GM12878 (cell line): ENCODE results near the gene TNNT3. TPM values are rescaled to one million over a fixed set of nuclear protein-coding genes. Genes with fewer than 3 reads are reported as not detected.

Experiments used
- ATAC-seq: fragments of 200-7000 bp; cut with Tn5 transposase; 3 replicates; pipeline ENCODE4 v1.9.1; 2020; ENCODE audit warnings: mild to moderate bottlenecking, moderate library complexity
- BruUV-seq: library from RNA; stranded (reverse); fragments of 400-500 nt; replicated peaks from 2 replicates; lab custom pipeline; 2021; lab: Mats Ljungman, UMichigan
- CTCF ChIA-PET: fragments of 300-600 bp; sonication (Branson Sonifier 250); formaldehyde crosslinking; extraction: SDS; loops from one replicate; lab custom pipeline; 2021; ENCODE audit warnings: inconsistent platforms; lab: Yijun Ruan, JAX
- POLR2A ChIA-PET: fragments of 350-600 bp; formaldehyde crosslinking; extraction: SDS; loops from one replicate; lab custom pipeline; 2021; ENCODE audit warnings: inconsistent platforms; lab: Charles Lee
- RAD21 ChIA-PET: fragments of 300-600 bp; sonication (Branson Sonifier 250); formaldehyde crosslinking; loops from one replicate; lab custom pipeline; 2023; ENCODE audit warnings: antibody characterized with exemption; ENCODE audit not compliant: unreplicated experiment; lab: Charles Lee
- SMC1A ChIA-PET: fragments of 300-600 bp; sonication (Branson Sonifier 250); formaldehyde crosslinking; loops from one replicate; lab custom pipeline; 2023; ENCODE audit not compliant: unreplicated experiment, uncharacterized antibody; lab: Charles Lee
- DNase-seq: peaks from one replicate; pipeline ENCODE4 v3.0.0-alpha.2; 2011; ENCODE audit warnings: low read depth, low spot score
- FAIRE-seq: peaks from 3 replicates; lab custom pipeline; 2011; peaks lifted over from hg19 to GRCh38; lab: Jason Lieb, UNC
- H2AFZ ChIP-seq: 2 replicates; pipeline ENCODE4 v1.6.0; 2011; ENCODE audit warnings: low read depth, low read length, control low read depth; ENCODE audit not compliant: control insufficient read depth
- H3K27ac ChIP-seq: 2 replicates; pipeline ENCODE4 v1.5.1; 2011; ENCODE audit warnings: control low read depth; ENCODE audit not compliant: control insufficient read depth, insufficient read depth
- H3K27me3 ChIP-seq, 2 experiments: replicated peaks in 1 of 2; 2 replicates each; pipeline versions ENCODE4 v1.6.0 to v1.6.1; 2011; ENCODE audit warnings: low read length in 1 of 2; ENCODE audit not compliant: control insufficient read depth in 2 of 2, insufficient read depth in 2 of 2
- H3K36me3 ChIP-seq, 2 experiments: 2 replicates each; pipeline ENCODE4 v1.5.1; 2011; ENCODE audit warnings: low read length in 1 of 2; ENCODE audit not compliant: control insufficient read depth in 2 of 2, insufficient read depth in 2 of 2
- H3K4me1 ChIP-seq: 2 replicates; pipeline ENCODE4 v1.6.1; 2011; ENCODE audit warnings: mild to moderate bottlenecking, low read length, moderate library complexity, mixed read lengths; ENCODE audit not compliant: control insufficient read depth, insufficient read depth
- H3K4me2 ChIP-seq: 2 replicates; pipeline ENCODE4 v1.6.0; 2011; ENCODE audit warnings: control low read depth; ENCODE audit not compliant: control insufficient read depth, insufficient read depth
- H3K4me3 ChIP-seq: fragments of 200-600 bp; sonication (generic); 2 replicates; pipeline ENCODE4 v1.5.1; 2016
- H3K79me2 ChIP-seq: 2 replicates; pipeline ENCODE4 v1.6.0; 2011; ENCODE audit warnings: low read length; ENCODE audit not compliant: control insufficient read depth, insufficient read depth
- H3K9ac ChIP-seq: 2 replicates; pipeline ENCODE4 v1.8.0; 2011; ENCODE audit warnings: low read length, control low read depth, mixed read lengths; ENCODE audit not compliant: control insufficient read depth, insufficient read depth
- H3K9me3 ChIP-seq: replicated peaks from 3 replicates; pipeline ENCODE4 v1.5.1; 2011; ENCODE audit warnings: mild to moderate bottlenecking, low read length; ENCODE audit not compliant: control insufficient read depth, insufficient read depth
- H4K20me1 ChIP-seq: 2 replicates; pipeline ENCODE4 v1.6.0; 2011; ENCODE audit not compliant: control insufficient read depth, insufficient read depth
- BMI1 ChIP-seq: fragments of 450-650 bp; IDR thresholded peaks from 2 replicates; pipeline ENCODE4 v1.6.1; 2016; ENCODE audit warnings: mild to moderate bottlenecking, moderate library complexity, borderline replicate concordance
- CHD2 ChIP-seq: IDR thresholded peaks from 2 replicates; pipeline ENCODE4 v1.6.1; 2011; ENCODE audit warnings: low read depth, low read length, improper control_type of control experiment, borderline replicate concordance
- ETV6 ChIP-seq, 2 experiments: fragments of 450-650 bp in 1 of 2; IDR thresholded peaks in 1 of 2; conservative IDR thresholded peaks in 1 of 2; 2 replicates each; pipeline ENCODE4 v1.6.1; 2014; ENCODE audit warnings: antibody characterized with exemption in 1 of 2, borderline replicate concordance in 1 of 2, low read depth in 1 of 2, mild to moderate bottlenecking in 1 of 2, moderate library complexity in 1 of 2
- HDGF ChIP-seq: fragments of 450-650 bp; IDR thresholded peaks from 2 replicates; pipeline ENCODE4 v1.6.1; 2016; ENCODE audit warnings: antibody characterized with exemption
- MYC ChIP-seq: IDR thresholded peaks from 2 replicates; pipeline ENCODE4 v1.6.1; 2011; ENCODE audit warnings: mild to moderate bottlenecking, low read length, moderate library complexity, inconsistent platforms; ENCODE audit not compliant: insufficient read depth, insufficient replicate concordance, insufficient read length, severe bottlenecking
- NFXL1 ChIP-seq: fragments of 450-650 bp; IDR thresholded peaks from 2 replicates; pipeline ENCODE4 v1.6.1; 2017; ENCODE audit warnings: antibody characterized with exemption, mild to moderate bottlenecking, borderline replicate concordance
- NR2C2 ChIP-seq: IDR thresholded peaks from 2 replicates; pipeline ENCODE4 v1.6.1; 2011; ENCODE audit warnings: borderline replicate concordance, low read depth; ENCODE audit not compliant: control insufficient read depth, insufficient read length
- POLR2A ChIP-seq: IDR thresholded peaks from 2 replicates; pipeline ENCODE4 v1.6.1; 2011; ENCODE audit warnings: low read depth, mild to moderate bottlenecking, low read length
- POLR2AphosphoS2 ChIP-seq: IDR thresholded peaks from 2 replicates; pipeline ENCODE4 v1.6.1; 2011; ENCODE audit warnings: low read depth, mild to moderate bottlenecking, low read length, improper control_type of control experiment, moderate library complexity
- POLR2AphosphoS5 ChIP-seq: IDR thresholded peaks from 2 replicates; pipeline ENCODE4 v1.6.1; 2011; ENCODE audit warnings: mild to moderate bottlenecking, low read length, inconsistent platforms
- SP1 ChIP-seq: IDR thresholded peaks from one replicate; pipeline ENCODE4 v1.6.1; 2011; ENCODE audit warnings: low read depth, low read length
- ZNF207 ChIP-seq: fragments of 450-650 bp; IDR thresholded peaks from 2 replicates; pipeline ENCODE4 v1.6.1; 2014; ENCODE audit warnings: antibody characterized with exemption, mild to moderate bottlenecking, borderline replicate concordance
- ZNF217 ChIP-seq: fragments of 450-650 bp; IDR thresholded peaks from 2 replicates; pipeline ENCODE4 v1.6.1; 2017; ENCODE audit warnings: antibody characterized with exemption, mild to moderate bottlenecking
- WGBS: methylation state at CpG from one replicate; pipeline ENCODE4 v1.1.6; 2016; ENCODE audit warnings: low lambda C conversion rate; ENCODE audit not compliant: insufficient replicate concordance, insufficient coverage; ENCODE audit errors: missing lambda C conversion rate; 5-methylcytosine and 5-hydroxymethylcytosine counted together
- in situ Hi-C: fragments of 300-500 bp; cut with MboI; formaldehyde crosslinking; loops from 9 replicates; pipeline ENCODE4 v1.14.3; 2018; ENCODE audit warnings: mixed read lengths
- intact Hi-C: fragments of 100-400 bp; cut with micrococcal nuclease; formaldehyde crosslinking; loops from one replicate; pipeline ENCODE4 v1.14.2; 2022; ENCODE audit not compliant: unreplicated experiment
- polyA plus RNA-seq, 11 experiments: library from polyadenylated mRNA; depleted of rRNA in 4 of 11; unstranded in 6 of 11; stranded (reverse) in 5 of 11; fragments of >200 nt; fragmentation: Nextera tagmentation in 4 of 11; fragmentation: Illumina TruSeq in 1 of 11; extraction: Ambion mirVana in 4 of 11; extraction: Trizol in 1 of 11; gene quantifications; 1 replicate in 1 of 11; 2 replicates in 10 of 11; pipeline versions ENCODE4 v1.2.1 to v1.2.3, GENCODE V29; 2011 to 2016; ENCODE audit warnings: inconsistent platforms in 2 of 11, missing spikeins in 2 of 11, low read depth in 1 of 11
- total RNA-seq, 4 experiments: library from RNA; depleted of rRNA in 3 of 4; stranded (reverse); fragments of >200 nt in 3 of 4; fragmentation: Illumina TruSeq in 1 of 4; extraction: Trizol in 1 of 4; gene quantifications; 2 replicates each; pipeline versions ENCODE4 v1.2.1 to v1.2.3, GENCODE V29; 2013 to 2021
- TF ChIP-seq, protein P1 (sequence below): IDR thresholded peaks from 2 replicates; pipeline ENCODE4 v1.6.1; 2011; ENCODE audit warnings: low read depth, low read length, improper control_type of control experiment, borderline replicate concordance
- TF ChIP-seq, protein P2 (sequence below): fragments of 450-650 bp; IDR thresholded peaks from 2 replicates; pipeline ENCODE4 v1.6.1; 2017; ENCODE audit warnings: mild to moderate bottlenecking
- TF ChIP-seq, protein P3 (sequence below): fragments of 450-650 bp; IDR thresholded peaks from 2 replicates; pipeline ENCODE4 v1.6.1; 2017; ENCODE audit warnings: low read depth, mild to moderate bottlenecking, moderate library complexity
- TF ChIP-seq, protein P4 (sequence below): IDR thresholded peaks from 2 replicates; pipeline ENCODE4 v1.6.1; 2011; ENCODE audit warnings: low read depth, mild to moderate bottlenecking, low read length, moderate library complexity, borderline replicate concordance; ENCODE audit errors: extremely low read depth

Gene TNNT3
- total and polyA plus RNA-seq, 10 of the 15 experiments (the other 5 are each of a cell fraction or from before 2014, with no cell fraction given) = 0.40 to 0.50 TPM; not detected in 8

DNA sequence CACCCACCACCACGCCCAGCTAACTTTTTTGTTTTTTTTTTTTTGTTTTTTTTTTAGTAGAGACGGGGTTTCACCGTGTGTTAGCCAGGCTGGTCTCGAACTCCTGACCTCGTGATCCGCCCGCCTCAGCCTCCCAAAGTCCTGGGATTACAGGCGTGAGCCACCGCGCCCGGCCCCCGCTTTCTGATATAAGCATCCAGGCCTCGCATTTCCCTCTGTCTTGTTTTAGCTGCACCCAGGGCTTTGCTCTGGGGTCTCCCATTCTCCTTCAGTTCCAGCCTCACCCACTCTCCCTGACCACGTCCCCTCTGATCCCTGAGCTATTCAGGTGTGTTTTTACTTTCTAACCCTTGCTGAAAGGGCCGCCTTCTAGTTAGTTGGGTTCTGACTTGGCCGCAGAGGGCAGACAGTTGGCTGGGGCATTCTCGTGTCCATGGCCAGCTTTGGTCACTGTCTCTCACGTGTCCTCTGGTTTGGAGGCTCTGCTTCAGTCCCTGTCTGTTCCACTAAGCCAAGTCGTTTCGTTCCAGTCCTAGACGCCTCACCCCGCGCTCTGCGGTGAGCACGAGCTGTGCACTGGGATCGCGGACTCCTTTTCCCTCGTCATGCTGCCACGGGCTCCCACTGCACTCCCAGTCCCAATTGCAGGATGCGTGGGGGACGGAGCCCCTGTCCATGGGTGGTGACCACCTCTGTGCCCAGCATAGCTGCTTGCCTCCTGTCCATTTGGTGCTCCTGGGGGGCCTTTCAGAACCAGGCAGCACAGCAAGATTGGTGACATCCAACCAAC, 6.0 kb upstream of the TNNT3 start (continued):
- TF ChIP-seq, protein P1, sequence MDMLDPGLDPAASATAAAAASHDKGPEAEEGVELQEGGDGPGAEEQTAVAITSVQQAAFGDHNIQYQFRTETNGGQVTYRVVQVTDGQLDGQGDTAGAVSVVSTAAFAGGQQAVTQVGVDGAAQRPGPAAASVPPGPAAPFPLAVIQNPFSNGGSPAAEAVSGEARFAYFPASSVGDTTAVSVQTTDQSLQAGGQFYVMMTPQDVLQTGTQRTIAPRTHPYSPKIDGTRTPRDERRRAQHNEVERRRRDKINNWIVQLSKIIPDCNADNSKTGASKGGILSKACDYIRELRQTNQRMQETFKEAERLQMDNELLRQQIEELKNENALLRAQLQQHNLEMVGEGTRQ = no peak
- TF ChIP-seq NFXL1 (no peak), POLR2A (no peak), NR2C2 (no peak), MYC (no peak), ZNF207 (no peak), ETV6 (conservative IDR thresholded peaks at IDR 0.05 in 1 of 2, IDR thresholded peaks at IDR 0.05 in 1 of 2; ENCODE audit: borderline replicate concordance in 1 of 2, low read depth in 1 of 2) (no peak)
- TF ChIP-seq, all 136 proteins: peak for 0

DNA sequence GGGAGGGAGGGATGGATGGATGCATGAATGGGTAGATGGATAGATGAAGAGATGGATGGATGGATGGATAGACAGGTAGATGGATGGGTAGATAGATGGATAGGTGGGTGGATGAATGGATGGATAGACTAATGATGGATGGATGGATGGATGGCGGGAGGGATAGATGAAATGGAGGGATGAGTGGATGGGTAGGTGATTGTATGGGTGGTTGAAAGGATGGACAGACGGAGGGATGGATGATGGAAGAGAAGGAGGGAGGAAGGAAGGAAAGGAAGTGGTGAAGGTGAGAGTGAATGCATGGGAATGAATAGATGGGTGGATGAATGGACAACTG, 3.7 kb upstream of the TNNT3 start:
- WGBS = 91% methylated on average over 2 of the region's 2 CpGs
- no peak for DNase-seq
- ChIA-PET SMC1A (no interaction called here), RAD21 (no interaction called here), POLR2A (no interaction called here), CTCF (interaction anchor here (1.3 to 2.0 kb wide), 2 partner anchors 21 to 34 kb away, joined by 3 to 10 read pairs; no protein-coding TSS in a partner anchor)
- H3K9me3 ChIP-seq = no peaks in the 10 kb centered on the region; the same call in 2 of the 3 replicates
- no TSS peak for BruUV-seq
- no peaks in the 10 kb centered on the region for H3K79me2 ChIP-seq
- no peak for ATAC-seq
- H3K4me1 ChIP-seq = no peaks in the 10 kb centered on the region
- H3K4me3 ChIP-seq = no peak overlapping the region
- H4K20me1 ChIP-seq = no peaks in the 10 kb centered on the region
- in situ Hi-C loops = loop anchor here (5.0 kb wide), 1 partner anchor 33 kb away; no protein-coding TSS in a partner anchor
- H3K9ac ChIP-seq = no peak overlapping the region
- FAIRE-seq = no peak
- no peaks in the 10 kb centered on the region for H3K36me3 ChIP-seq
- H2AFZ ChIP-seq = no peak overlapping the region
- no peaks in the 10 kb centered on the region for H3K27me3 ChIP-seq
- intact Hi-C loops = loop anchor here (1.0 kb wide), 1 partner anchor 22 kb away; no protein-coding TSS in a partner anchor
- H3K27ac ChIP-seq = no peak overlapping the region
- H3K4me2 ChIP-seq = no peak overlapping the region
- TF ChIP-seq, protein P2, sequence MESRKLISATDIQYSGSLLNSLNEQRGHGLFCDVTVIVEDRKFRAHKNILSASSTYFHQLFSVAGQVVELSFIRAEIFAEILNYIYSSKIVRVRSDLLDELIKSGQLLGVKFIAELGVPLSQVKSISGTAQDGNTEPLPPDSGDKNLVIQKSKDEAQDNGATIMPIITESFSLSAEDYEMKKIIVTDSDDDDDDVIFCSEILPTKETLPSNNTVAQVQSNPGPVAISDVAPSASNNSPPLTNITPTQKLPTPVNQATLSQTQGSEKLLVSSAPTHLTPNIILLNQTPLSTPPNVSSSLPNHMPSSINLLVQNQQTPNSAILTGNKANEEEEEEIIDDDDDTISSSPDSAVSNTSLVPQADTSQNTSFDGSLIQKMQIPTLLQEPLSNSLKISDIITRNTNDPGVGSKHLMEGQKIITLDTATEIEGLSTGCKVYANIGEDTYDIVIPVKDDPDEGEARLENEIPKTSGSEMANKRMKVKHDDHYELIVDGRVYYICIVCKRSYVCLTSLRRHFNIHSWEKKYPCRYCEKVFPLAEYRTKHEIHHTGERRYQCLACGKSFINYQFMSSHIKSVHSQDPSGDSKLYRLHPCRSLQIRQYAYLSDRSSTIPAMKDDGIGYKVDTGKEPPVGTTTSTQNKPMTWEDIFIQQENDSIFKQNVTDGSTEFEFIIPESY = no peak
- 0 out of 2 replicates have a peak, but pooled peaks have one; percentile 17 for TF ChIP-seq BMI1
- TF ChIP-seq, protein P3, sequence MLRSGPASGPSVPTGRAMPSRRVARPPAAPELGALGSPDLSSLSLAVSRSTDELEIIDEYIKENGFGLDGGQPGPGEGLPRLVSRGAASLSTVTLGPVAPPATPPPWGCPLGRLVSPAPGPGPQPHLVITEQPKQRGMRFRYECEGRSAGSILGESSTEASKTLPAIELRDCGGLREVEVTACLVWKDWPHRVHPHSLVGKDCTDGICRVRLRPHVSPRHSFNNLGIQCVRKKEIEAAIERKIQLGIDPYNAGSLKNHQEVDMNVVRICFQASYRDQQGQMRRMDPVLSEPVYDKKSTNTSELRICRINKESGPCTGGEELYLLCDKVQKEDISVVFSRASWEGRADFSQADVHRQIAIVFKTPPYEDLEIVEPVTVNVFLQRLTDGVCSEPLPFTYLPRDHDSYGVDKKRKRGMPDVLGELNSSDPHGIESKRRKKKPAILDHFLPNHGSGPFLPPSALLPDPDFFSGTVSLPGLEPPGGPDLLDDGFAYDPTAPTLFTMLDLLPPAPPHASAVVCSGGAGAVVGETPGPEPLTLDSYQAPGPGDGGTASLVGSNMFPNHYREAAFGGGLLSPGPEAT = no peak
- TF ChIP-seq HDGF = peak; percentile 65; the same call in 1 of the 2 replicates
- no peak for TF ChIP-seq NR2C2
- TF ChIP-seq ZNF217 = no peak
- TF ChIP-seq, protein P4, sequence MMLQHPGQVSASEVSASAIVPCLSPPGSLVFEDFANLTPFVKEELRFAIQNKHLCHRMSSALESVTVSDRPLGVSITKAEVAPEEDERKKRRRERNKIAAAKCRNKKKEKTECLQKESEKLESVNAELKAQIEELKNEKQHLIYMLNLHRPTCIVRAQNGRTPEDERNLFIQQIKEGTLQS = no peak
- TF ChIP-seq POLR2AphosphoS5 = peak; percentile 71; the same call in 1 of the 2 replicates
- no peak; the same call in 1 of the 2 replicates for TF ChIP-seq POLR2AphosphoS2
- TF ChIP-seq SP1 = no peak
- no peak for TF ChIP-seq CHD2
